Measurements from ENCODE around the gene OPN3.

Gene OPN3

GRCh38 chr1:241615043-241615974 lies 24.9 kb downstream of the OPN3 start:
- DNase-seq = no peak

DNA sequence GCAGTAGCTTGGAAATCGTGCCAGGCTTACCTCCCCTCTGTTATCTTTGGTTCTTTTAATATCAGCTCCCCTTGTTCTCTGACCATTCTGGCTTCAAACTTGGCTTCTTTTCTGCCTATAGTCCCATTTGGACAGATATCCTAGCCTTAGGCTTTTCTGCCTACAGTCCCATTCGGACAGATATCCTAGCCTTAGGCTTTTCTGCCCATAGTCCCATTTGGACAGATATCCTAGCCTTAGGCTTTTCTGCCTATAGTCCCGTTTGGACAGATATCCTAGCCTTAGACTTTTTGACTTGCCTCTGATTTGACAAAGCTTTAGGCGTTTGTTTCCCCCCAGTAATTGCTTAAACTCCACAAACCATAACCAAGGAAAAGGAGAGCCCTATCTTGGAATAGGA lies 25.6 kb downstream of the OPN3 start:
- no peak for DNase-seq

DNA sequence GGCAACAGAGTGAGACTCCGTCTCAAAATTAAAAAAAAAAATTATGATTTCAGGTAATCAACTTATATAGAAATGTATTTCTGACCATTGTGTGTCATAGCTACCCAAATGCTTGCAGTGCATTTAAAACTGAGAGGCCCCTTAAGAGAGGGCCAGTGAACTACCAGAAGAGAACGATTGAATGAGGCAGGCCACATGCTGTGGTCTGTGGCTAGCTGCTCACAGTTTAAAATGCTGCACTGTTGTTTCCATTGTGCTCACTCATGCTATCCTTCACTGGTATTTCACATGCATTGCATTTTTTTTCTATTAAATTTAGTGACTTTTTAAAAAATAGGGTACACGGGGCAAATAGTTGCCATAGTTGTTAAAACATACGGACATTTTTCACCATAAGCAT lies 26.0 kb downstream of the OPN3 start:
- DNase-seq = no peak

- no peak for DNase-seq
Observed at GRCh38 chr1:241612533-241613477, 27.4 kb downstream of the OPN3 start.

GRCh38 chr1:241611736-241612135 lies 28.4 kb downstream of the OPN3 start:
- no peak for DNase-seq

- DNase-seq = no peak
Observed at GRCh38 chr1:241611063-241611462, 29.1 kb downstream of the OPN3 start.

- no peak for DNase-seq
Observed at GRCh38 chr1:241610056-241610815, 29.9 kb downstream of the OPN3 start.

DNA sequence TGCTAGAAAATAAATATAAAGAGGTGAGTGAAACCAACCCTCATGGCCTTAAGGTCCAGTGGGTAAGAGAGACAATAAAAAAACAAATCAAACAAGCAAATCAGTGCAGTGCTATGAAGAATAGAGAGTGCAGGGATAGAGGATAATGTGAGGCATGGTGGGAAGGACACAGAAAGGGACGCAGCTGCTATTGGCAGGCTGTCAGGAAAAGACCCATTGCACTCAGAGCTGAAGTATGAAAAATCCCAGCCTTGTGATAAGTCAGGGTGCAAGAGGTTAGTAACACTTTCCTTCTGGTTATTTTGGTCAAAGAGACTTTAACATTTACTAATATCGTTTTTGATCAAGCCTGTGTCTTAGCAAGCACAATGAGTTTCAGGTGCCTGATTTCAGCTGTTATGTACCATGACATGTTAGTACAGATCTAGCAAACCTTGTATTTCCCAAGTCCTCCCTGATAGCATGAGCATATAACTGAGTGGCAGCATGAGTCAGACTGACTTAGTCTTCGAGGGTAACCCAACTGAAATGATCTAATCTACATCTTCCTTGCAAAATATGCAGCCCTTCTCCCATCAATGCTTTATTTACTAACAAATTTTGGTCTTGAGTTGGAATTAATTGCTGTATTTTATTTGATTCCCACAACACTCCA lies 31.7 kb downstream of the OPN3 start:
- no peak for DNase-seq

DNA sequence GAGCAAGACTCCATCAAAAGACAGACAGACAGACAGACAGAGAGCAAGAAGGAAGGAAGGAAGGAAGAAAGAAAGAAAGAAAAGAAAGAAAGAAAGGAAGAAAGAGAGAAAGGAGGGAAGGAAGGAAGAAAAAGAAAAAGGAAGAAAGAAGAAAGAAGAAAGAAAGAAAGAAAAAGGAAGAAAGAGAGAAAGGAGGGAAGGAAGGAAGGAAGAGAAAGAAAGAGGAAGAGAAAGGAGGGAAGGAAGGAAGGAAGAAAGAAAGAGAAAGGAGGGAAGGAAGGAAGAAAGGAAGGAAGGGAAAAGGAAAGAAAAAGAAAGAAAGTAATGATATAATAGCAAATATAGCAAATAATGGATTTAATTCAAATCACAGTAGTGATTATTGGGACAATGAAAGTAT lies 32.7 kb downstream of the OPN3 start:
- DNase-seq = no peak

DNA sequence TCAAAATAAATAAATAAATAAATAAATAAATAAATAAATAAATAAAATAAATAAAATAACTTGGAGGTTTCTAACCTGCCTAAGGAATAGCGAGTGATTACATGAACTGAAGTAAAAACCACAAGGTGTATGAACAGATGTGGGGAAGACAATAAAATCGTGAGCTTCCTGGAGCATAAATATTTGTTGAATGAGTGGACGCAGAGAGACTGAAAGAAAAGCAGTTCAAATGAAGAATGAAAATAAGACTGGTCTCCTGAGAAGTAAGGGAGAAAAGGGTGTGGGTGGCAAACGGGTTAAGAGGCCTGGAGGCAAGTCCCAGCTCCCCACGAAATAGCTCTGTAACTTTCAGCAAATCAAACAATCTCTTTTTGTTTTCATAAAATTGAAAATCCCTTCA lies 33.6 kb downstream of the OPN3 start:
- no peak for DNase-seq

DNA sequence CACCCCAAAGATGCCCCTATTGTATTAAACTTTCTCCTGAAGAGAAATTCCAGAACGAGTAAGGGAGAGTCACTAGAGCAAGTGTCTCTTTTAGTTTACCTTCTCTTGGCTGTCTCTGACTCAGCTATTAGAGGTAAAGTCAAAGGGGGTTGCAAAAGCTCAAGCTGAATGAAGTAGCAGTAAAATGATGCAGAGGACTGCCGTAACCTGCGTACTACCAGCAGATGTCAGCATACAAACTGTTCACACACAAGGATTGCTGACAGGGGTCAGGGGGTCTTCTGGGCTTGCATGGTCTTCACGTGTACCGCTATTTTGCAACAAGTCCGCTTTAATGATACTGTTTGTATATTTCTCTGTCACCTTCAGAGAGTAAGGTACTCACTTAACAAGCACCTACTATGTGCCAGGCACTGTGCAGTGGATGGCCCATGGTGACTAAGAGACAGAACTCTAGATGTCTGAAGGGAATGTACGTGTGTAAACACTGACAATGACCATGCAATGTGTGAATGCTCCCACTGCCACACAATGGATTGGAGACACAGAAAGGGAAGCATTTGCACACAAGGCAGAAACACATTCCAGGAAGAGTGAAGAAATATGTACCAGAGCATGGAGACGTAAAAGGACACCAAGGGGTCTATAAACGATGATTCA lies 34.9 kb downstream of the OPN3 start:
- no peak for DNase-seq

DNA sequence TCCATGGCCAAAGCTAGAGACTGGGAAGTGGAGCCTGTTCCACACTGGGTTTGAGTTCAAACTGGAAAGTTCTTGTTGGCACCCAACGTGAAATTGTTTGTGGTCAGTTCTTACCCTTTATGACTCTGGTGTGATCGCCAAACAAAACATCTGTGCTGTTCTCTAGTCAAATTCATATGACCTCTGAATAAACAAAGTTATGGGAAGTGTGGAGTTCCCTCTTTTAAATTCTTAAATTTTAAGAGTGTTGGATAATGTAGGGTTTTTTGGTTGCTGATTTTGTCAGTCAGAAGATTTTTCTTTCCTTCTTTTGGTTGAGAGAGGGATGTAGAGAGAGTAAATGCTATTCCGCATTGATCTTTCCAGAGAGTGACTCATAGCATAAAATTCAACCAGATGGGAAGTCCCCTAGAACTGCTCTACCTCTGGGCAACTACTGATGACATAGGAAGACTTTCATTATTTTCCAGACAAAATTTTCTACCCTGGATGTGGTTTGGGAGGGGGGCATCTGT lies 36.4 kb downstream of the OPN3 start:
- DNase-seq = no peak

GRCh38 chr1:241600496-241600901 lies 39.7 kb downstream of the OPN3 start:
- DNase-seq = no peak

DNA sequence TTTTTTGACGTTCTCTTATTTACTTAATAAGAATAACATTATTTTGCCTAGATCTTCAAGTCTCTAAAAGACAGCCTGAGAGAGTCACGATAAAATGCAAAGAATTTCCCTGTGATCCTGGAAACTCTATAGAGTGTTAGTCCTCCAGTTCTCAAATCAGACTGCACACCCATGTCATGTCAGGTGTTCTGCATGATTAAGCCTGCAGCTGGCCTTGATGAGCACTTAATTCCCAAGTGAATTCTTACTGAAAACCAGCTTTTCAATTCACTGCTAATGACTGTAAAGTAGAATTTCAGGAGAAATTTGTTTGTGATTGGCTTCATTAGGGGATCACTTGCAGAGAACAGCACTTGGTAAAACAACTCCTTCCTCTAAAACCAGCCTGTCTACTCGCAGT lies 41.9 kb downstream of the OPN3 start:
- no peak for DNase-seq

- no peak for DNase-seq
Observed at GRCh38 chr1:241596633-241597032, 43.5 kb downstream of the OPN3 start.

GRCh38 chr1:241593186-241593585 lies 47.0 kb downstream of the OPN3 start:
- DNase-seq = no peak

- no peak for DNase-seq
Observed at GRCh38 chr1:241592273-241592958, 47.8 kb downstream of the OPN3 start.

- DNase-seq = no peak
Observed at GRCh38 chr1:241591736-241592135, 48.4 kb downstream of the OPN3 start.

DNA sequence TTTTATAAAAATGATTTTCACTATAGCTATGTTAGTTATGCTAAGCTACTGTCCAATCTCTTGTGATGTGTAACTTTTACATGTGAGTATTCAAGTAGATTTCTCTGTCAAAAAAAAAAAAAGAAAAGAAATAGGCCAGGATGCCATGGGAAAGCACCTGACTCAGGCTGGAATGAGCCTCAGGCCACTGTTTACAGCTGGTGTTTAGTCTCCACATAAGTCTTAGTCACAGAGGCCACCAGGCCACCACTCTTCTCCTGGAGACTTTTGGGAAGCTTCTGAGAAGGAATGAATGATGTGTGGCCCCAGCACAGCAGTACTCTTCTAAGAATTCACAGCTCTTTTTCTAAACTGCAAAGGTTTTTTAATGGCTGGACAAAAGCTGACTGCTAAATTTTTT lies 48.9 kb downstream of the OPN3 start:
- DNase-seq = no peak

DNA sequence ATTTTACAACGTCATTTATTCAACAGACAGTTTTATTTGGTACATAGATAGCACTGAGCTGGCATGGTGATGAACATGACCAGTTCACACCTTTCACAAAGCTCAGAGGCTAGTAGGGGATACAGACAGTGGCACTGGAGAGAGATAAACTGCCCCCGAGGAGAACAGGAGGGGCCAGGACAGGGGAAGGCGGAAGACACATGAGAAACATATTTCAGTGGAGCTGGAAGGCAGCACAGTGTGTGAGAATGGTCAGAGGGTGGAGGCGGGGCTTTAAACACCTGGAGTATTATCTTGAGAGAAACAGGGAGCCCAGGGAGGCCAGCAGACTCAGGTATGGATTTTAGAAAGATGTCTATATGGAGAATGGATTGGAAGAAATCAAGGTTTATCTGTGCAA lies 49.5 kb downstream of the OPN3 start:
- no peak for DNase-seq

DNA sequence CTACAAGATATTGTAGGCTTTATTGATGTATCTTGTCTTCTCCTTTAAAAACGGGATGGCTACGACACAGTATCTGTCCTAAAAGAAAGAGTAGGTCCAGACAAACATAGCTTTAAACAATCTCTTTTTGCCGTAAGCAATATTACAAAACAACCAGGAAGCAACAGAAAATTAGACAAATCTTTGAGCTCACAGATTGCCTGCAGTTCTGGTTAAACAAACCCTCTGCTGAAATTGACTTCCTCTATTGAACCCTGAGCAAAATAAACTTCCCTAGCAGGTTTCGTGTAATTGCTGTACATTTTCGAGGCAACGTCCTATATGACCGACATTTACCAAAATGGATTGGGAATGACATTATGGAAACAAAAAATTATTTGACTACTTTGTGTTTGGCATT lies 50.6 kb downstream of the OPN3 start:
- no peak for DNase-seq
